ENCODE data around the gene SUPT5H. TPM values are rescaled to one million over a fixed set of nuclear protein-coding genes. Genes with fewer than 3 reads are reported as not detected.

Gene SUPT5H
- total and polyA plus RNA-seq, 8 donors, result 61.7 to 127 (median 109) TPM

DNA sequence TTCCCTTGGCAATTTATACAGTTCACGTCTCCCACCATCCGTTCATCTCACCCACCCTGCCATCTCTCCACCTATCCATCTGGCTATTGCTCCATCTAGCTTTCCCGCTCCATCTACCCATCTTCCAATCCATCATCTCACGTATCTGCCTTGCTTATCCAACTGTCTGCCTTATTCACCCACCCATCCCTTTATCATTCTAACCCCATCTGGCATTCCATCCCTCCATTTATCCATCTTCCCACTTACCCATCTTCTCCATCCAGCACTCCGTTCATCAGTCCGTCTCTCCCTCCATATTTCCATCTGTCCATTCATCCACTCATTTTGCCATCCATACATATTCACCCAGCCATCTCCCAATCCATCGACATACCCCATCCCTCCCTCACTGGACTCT, 19.6 kb upstream of the SUPT5H start:
- Histone ChIP-seq H3K36me3 (peaks cover 0 to 46% (median 43%) of the 10 kb centered on the region in 4 donors), H3K4me3 (no peak overlapping the region), H3K27ac (no peak overlapping the region), H3K27me3 (no peaks in the 10 kb centered on the region), H3K9me3 (no peaks in the 10 kb centered on the region), H3K4me1 (peaks cover 17 to 27% (median 22%) of the 10 kb centered on the region in 4 donors)
- TF ChIP-seq POLR2A (IDR thresholded peaks at IDR 0.05), result no peak
- TF ChIP-seq EP300 (IDR thresholded peaks at IDR 0.05), result no peak
- no peak for TF ChIP-seq POLR2AphosphoS5 (IDR thresholded peaks at IDR 0.05)
- TF ChIP-seq, protein P1, sequence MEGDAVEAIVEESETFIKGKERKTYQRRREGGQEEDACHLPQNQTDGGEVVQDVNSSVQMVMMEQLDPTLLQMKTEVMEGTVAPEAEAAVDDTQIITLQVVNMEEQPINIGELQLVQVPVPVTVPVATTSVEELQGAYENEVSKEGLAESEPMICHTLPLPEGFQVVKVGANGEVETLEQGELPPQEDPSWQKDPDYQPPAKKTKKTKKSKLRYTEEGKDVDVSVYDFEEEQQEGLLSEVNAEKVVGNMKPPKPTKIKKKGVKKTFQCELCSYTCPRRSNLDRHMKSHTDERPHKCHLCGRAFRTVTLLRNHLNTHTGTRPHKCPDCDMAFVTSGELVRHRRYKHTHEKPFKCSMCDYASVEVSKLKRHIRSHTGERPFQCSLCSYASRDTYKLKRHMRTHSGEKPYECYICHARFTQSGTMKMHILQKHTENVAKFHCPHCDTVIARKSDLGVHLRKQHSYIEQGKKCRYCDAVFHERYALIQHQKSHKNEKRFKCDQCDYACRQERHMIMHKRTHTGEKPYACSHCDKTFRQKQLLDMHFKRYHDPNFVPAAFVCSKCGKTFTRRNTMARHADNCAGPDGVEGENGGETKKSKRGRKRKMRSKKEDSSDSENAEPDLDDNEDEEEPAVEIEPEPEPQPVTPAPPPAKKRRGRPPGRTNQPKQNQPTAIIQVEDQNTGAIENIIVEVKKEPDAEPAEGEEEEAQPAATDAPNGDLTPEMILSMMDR (IDR thresholded peaks at IDR 0.05), result no peak
- intact Hi-C loops (cut with DNase I; ENCODE audit: low total_unique reads), result no loop called here
- WGBS, 5 donors, result 77 to 95% (median 93%) methylated on average over 7 of the region's 7 CpGs
- DNase-seq, result no peak

DNA sequence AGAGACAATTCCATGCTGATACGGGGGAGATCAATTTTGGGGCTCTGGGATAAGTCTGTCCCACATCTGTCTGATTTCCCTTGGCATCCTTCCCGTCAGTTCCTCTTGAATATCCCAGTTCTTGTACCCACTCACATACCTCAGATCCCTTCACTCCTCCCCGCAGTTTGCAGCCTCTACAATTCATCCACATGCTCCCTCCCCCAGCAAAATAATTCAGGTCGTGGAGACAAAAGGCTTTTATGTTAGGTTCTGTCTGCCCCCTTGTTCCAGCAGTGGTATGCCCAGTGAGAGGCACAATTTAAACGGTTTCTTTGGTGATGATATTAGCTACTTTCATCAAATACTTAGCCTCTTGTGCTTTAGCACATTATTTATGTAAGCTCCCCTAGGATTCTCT, 19.2 kb upstream of the SUPT5H start:
- no peak overlapping the region for H3K27ac ChIP-seq
- H3K4me1 ChIP-seq, result peaks cover 20 to 32% (median 26%) of the 10 kb centered on the region in 4 donors
- no peak overlapping the region for H3K4me3 ChIP-seq
- TF ChIP-seq EP300 (IDR thresholded peaks at IDR 0.05) (no peak), POLR2A (IDR thresholded peaks at IDR 0.05) (no peak), POLR2AphosphoS5 (IDR thresholded peaks at IDR 0.05) (no peak)
- TF ChIP-seq, protein P1 (IDR thresholded peaks at IDR 0.05), result no peak
- intact Hi-C loops (cut with DNase I; ENCODE audit: low total_unique reads), result no loop called here
- H3K27me3 ChIP-seq, result no peaks in the 10 kb centered on the region
- peaks cover 0 to 42% (median 39%) of the 10 kb centered on the region in 4 donors for H3K36me3 ChIP-seq
- 53 to 74% (median 64%) methylated on average over 5 of the region's 5 CpGs for WGBS, 5 donors
- no peak for DNase-seq
- H3K9me3 ChIP-seq, result no peaks in the 10 kb centered on the region

DNA sequence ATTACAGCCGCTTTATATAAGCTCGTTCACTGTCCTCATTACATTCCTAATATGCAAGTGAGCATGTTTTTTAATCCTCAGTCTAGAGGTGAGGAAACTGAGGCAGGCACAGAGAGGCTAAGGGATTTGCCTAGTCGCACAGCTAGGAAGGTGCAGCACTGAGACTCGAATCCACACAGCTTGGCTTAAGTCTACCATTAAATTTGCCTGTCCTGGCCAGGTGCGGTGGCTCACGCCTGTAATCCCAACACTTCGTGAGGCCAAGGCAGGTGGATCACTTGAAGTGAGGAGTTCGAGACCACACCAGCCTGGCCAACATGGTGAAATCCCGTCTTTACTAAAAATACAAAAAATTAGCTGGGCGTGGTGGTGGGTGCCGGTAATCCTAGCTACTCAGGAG, 17.7 kb upstream of the SUPT5H start:
- H3K27ac ChIP-seq, result peak overlapping the region in 4 of 5 donors; percentile 75 to 87 (median 83)
- TF ChIP-seq POLR2AphosphoS5 (IDR thresholded peaks at IDR 0.05) (no peak), EP300 (IDR thresholded peaks at IDR 0.05) (no peak), POLR2A (IDR thresholded peaks at IDR 0.05) (no peak)
- TF ChIP-seq, protein P1 (IDR thresholded peaks at IDR 0.05), result no peak
- H3K36me3 ChIP-seq, result peaks cover 7 to 40% (median 34%) of the 10 kb centered on the region in 4 donors
- no peak overlapping the region for H3K4me3 ChIP-seq
- no peaks in the 10 kb centered on the region for H3K9me3 ChIP-seq
- intact Hi-C loops (cut with DNase I; ENCODE audit: low total_unique reads), result no loop called here
- WGBS, 5 donors, result 90 to 96% (median 93%) methylated on average over 11 of the region's 11 CpGs
- H3K27me3 ChIP-seq, result no peaks in the 10 kb centered on the region
- no peak for DNase-seq
- H3K4me1 ChIP-seq, result peaks cover 21 to 47% (median 29%) of the 10 kb centered on the region in 4 donors

DNA sequence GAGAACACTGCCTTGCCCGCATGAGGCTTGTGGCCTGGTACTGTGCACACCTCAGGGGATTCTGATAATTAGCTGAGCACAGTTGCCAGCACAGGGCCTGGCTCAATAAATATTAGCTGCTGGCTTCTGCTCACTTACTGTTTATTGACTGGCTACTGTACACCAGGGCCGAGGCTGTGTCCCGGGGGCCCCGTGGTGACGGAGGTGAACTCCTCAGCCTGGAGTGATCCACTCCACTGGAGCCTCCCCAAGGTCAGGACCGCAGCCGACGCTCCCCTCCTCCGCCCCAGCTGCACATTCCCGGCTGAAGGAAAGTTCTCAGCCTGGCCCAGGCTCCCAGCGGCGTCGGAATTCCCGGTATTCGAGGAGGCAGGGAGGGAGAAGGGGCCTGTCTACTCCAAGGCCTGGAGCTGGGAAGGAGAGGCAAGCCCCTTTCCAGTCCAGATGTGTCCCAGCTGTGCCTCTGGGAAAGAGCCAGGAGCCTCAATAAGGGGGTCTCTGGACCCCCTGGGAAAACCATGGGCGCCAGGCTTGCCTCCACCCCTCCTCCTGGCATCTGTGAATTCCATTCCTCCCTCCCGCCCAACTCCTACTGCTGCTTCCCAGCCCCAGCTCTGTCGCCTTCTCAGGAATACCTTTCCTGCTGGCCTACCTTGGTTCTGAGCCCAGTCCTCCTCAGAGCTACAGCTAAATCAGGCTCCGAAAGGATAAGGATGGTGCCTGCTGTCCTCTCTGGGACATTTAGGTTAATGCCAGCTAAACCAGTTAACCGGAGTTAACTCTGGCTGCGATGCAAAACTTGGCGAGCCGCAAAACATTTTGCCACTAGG, 16.9 kb upstream of the SUPT5H start:
- no peak overlapping the region for H3K4me3 ChIP-seq
- H3K27me3 ChIP-seq, result no peaks in the 10 kb centered on the region
- intact Hi-C loops (cut with DNase I; ENCODE audit: low total_unique reads), result no loop called here
- TF ChIP-seq, protein P1 (IDR thresholded peaks at IDR 0.05), result no peak
- peak in 2 of 3 donors; percentile 30 to 74 for TF ChIP-seq POLR2AphosphoS5 (IDR thresholded peaks at IDR 0.05)
- peak overlapping the region; percentile 39 to 87 (median 82) for H3K27ac ChIP-seq
- peaks cover 21 to 55% (median 34%) of the 10 kb centered on the region in 4 donors for H3K4me1 ChIP-seq
- H3K9me3 ChIP-seq, result no peaks in the 10 kb centered on the region
- 22 to 27% (median 23%) methylated on average over 18 to 23 of the region's 23 CpGs for WGBS, 5 donors
- DNase-seq, result peak; percentile 52 to 92
- H3K36me3 ChIP-seq, result peaks cover 15 to 40% (median 34%) of the 10 kb centered on the region in 4 donors
